HK-2 (cell line): Measurements from ENCODE around the gene NDUFC1.
"Not testable (repeated sequence)": the region's sequence is repeated elsewhere in the genome, so short reads cannot be mapped to it uniquely, and the experiment has no call there.

Source experiments
- DNase-seq: peaks from one replicate; pipeline ENCODE4 v3.0.0-alpha.2; 2018; ENCODE audit not compliant: unreplicated experiment

The NDUFC1 gene

DNA sequence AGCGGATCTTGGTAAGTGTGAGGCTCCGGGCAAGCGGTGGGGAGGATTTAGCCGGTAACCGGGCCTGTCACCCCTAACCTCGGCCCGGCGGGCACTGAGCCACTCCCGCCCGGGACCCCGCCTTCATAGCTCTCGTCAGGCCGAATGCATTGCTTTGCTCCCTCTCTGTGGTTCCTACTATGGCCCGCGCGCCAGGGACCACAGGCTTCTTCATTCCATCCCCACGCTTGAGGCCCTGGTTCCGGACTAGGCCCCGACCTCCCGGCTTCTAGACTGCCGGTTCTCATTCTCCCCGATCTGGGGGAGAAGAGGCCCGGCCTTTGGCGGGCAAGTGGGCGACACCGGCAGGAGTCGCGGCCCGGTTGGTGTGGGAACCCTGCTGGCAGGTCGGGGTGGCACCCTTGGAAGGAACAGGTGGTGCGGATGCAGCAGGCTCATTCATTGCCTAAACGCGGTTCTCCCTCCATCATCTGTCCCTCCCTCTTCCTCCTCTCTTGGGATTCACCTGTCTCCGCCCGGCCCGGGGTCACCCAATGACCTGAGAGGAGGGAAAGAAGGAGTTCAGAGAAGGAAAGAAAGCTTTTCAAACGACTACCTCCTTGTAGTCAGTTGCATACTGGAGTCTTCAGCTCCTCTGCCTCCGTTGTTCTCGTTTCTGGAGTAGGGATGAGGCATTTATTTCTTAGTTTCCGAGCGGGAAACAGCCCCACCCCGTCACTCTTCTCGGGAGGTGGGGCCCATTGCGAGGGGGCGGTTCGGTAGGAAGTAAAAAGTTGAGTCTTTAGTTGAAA lies at the start of gene NDUFC1:
Gene NDUFC1 (minus strand): TSS at position 657 of the 791 bp plus-strand sequence. CDS start 6,679 bp downstream, outside the sequence.
- peak; percentile 57 for DNase-seq

DNA sequence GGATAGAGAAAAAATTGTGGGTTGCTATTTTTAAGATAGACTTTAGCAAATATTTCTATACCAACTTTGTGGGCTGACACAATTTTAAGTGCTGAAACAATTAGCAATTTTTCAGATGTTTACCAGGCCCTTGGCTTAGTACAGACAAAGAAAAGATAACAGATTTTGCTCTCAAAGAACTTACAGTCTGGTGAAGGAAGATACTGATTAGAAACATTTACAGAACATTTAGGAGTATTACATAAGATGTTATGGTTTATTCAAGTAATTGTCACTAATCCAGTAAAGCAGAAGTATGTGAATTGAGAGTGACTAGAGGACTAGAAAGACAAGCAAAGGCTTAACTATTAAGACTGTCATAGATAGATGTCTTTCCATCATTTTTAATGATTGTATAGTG lies 35.3 kb upstream of the NDUFC1 start:
- no peak for DNase-seq

DNA sequence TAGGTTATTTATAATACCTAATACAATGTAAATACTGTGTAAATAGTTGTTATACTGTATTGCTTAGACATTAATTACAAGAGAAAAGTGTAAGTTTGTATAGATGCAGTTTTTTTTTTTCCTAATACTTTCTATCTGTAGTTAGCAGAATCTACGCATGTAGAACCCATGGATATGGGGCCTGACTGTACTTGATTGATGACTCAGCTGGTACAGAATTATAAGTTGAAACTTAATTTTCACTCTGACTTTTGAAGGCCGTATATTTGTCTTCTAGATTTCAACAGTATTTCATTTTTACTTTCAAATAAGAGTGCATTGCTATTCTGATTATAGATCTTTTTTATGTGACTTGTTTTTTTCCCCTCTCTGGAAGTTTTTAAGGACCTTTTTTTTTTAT lies 30.8 kb upstream of the NDUFC1 start:
- no peak for DNase-seq

DNA sequence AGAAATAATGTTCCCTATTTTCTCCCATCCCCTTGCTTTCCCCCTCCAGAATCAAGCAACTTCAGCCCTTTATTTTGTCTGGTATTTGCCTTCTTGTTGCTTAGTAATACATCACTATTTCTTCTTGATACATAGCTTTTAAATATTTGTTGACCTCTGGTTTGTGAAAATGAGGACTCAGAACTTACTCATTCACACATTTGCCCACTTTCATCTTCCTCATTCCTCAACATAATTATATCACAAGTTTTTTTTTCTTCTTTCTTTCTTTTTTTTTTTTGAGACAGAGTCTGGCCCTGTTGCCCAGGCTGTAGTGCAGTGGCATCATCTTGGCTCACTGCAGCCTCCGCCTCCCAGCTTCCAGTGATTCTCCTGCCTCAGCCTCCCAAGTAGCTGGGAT lies 28.9 kb upstream of the NDUFC1 start:
- DNase-seq, result no peak

DNA sequence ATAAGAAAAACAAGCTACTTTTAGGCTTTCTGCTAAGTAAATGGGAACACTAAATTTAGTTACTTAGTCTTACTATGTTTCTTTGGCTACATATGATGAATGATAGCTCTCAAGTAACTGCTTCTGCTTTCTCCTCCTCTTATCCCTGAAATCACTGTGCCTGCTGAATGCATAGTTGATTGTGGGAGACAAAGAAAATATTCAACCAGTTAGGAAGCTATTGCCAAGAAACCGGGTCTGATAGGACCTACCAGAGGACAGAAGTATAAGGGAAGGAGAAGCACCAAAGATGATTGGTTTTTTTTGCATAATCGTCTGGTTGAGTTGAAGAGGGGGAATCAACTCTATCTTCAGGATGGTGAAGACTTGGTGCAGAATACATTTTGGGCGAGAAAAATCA lies 28.0 kb upstream of the NDUFC1 start:
- DNase-seq, result no peak

DNA sequence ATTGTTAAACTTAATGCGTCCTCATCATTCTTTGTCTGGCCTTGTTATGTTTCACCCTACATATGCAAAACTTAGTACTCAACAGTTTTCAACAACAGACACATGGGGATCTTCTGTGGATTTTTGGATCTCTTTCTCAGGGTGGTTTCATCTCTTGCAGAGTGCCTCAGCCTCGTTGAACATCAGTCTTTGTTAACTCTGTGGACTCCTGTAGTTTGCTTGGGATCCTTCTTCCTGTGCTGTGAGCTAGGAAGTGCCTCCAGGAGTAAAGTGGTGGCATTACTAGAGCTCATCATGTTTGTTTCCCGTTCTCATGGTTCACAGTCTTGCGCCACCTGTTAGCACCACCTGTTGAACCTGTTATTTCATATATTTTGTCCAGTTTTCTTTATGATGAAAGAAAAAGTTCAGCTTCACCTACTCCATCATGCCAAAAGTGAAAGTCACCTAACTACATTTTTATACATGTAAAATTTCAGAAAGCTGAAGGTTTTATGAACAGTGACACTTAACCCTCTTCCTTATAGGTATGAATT lies 27.5 kb upstream of the NDUFC1 start:
- no peak for DNase-seq

DNA sequence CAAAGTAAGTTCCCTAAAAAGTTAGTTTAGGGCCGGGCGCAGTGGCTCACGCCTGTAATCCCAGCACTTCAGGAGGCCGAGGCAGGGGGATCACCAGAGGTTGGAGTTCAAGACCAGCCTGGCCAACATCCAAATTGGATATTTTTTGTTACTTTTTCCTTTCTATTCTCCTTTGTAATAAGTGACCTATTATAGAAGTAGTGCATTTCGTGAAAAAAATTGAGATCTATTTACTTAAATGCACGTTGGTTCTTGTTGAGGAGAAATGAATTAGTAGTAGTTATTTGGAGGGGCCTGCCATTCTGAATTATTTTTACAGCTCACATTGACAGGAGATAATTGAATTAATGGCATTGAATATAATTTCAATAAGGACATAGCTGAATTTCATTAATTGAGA lies 22.3 kb upstream of the NDUFC1 start:
- no peak for DNase-seq

DNA sequence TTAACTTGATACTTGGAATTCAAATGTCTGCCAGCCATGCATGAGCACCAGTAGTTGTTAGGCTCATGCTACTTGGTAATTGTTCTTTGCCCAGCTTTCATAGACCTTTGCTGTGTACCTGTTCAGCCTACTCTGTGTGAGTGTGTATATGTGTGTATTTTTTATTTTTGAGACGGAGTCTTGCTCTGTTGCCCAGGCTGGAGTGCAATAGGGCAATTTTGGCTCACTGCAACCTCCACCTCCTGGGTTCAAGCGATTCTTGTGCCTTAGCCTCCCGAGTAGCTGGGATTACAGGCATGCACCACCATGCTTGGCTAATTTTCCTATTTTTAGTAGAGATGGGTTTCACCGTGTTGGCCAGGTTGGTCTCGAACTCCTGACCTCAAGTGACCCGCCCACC lies 20.3 kb upstream of the NDUFC1 start:
- not testable (repeated sequence) for DNase-seq

DNA sequence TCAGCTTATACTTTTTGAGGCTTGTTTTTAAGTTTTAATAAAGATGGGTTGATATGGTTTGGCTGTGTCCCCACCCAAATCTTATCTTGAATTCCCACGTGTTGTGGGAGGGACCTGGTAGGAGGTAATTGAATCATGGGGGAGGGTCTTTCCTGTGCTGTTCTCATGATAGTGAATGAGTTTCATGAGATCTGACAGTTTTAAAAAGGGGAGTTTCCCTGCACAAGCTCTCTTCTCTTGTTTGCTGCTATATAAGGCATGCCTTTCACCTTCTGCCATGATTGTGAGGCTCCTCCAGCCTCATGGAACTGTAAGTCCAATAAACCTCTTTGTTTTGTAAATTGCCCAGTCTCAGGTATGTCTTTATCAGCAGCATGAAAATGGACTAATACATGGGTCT lies 19.8 kb upstream of the NDUFC1 start:
- DNase-seq, result not testable (repeated sequence)

DNA sequence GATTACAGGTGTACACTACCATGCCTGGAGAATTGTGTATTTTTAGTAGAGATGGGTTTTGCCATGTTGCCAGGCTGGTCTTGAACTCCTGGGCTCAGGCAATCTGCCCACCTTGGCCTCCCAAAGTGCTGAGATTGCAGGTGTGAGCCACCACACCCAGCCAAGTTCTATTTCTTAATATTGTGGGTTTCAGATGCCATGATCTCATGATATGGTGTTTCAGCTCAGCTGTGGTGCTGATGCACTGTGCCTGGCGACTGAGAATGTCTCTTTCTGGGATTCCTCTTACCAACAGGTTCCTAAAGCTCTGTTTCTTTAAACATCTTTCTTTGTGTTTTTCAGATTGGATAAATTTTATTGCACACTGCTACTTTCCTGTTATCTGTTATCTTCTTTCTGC lies 17.3 kb upstream of the NDUFC1 start:
- no peak for DNase-seq

DNA sequence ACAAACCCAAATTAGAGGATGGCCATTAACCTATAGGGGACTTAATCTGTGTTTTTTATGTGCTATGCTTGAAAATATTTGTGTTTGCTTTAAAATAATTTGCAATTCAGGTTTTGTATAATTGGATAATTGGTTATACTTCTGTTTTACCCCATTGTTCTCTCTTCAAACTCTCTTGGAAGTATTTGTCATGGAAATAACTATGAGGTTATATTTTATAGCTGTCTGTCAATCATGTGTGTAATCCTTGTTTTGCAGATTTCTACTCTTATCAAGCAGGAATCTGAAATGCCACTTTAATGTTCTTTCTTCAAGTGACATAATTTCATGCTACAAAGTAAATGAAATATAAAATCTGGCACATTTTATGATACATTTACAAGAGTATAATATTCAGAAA lies 15.4 kb upstream of the NDUFC1 start:
- DNase-seq, result no peak

DNA sequence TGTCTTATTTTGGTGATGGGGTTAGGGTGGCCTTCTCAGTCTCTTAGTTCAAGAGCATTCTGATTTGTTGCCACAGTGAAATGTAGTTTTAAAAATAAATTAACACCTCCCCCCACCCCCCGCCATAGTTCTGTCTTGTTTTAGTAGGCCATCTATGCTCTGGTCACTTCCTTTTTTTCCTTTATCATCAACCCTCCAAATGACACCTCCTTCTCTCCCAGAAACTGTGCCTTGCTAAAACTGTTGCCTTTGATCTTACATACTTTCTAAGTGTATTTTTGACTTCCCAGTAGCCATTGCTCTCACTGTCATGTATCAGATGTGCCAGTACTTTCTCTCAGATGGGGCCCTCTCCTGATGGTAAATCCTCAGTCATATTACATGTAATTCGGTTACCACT lies 14.5 kb upstream of the NDUFC1 start:
- no peak for DNase-seq

DNA sequence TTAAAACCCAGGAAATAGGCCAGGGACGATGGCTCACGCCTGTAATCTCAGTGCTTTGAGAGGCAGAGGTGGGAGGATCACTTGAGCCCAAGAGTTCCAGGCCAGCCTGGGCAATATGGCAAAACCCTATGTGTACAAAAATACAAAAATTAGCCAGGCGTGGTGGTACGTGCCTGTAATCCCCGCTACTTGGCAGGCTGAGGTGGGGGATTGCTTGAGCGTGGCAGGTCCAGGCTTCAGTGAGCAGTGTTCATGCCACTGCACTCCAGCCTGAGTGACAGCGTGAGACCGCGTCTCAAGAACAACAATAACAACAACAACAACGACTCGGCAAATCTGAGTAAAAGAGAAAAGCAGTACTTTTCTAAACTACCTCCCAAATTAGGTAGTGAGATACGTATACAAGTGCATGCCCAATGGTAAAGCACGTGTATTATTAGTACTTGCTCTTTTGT lies 13.0 kb upstream of the NDUFC1 start:
- DNase-seq, result no peak

DNA sequence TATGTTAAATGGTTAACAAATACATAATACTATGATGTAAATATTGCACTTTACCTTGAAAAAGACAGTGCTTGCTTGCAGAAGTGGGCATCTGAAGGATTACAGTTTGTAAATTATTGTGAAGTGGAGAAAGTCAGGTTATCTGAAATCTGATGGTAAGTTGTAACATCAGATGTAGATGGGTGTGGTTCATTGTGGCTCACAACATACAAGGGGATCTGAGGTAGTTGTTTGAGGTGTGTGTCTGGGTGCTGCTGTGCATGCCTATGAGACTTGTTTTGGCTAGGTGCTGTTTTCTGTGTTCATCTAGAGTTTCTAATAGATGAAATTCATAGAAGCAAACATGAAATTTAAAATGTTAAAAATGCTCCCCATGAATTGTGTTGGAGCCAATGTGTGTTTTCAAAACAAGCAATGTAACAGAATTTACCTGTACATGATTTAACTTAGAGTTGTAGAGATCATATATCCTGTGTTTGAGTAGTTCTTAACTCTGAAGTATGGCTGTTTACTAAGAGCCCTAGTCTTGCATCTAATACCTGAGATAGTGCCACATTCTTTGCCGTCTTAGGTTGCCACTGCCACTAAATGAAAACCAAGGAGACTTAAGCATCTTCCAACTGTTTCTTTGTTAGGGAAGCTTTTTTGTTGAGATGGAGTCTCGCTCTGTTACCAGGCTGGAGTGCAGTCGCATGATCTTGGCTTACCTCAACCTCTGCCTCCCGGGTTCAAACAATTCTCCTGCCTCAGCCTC lies 11.9 kb upstream of the NDUFC1 start:
- DNase-seq, result no peak

DNA sequence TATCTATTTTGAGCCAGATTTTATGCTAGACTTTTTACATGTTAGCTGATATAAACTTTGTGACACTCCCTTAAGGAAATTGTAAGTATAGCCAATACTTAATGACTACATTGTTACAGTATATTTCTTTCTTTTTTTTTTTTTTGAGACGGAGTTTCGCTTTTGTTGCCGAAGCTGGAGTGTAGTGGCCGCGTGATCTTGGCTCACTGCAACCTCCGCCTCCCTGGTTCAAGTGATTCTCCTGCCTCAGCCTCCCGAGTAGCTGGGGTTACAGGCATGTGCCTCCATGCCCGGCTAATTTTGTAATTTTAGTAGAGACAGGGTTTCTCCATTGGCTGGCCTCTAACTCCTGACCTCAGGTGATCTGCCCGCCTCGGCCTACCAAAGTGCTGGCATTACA lies 11.1 kb upstream of the NDUFC1 start:
- not testable (repeated sequence) for DNase-seq

DNA sequence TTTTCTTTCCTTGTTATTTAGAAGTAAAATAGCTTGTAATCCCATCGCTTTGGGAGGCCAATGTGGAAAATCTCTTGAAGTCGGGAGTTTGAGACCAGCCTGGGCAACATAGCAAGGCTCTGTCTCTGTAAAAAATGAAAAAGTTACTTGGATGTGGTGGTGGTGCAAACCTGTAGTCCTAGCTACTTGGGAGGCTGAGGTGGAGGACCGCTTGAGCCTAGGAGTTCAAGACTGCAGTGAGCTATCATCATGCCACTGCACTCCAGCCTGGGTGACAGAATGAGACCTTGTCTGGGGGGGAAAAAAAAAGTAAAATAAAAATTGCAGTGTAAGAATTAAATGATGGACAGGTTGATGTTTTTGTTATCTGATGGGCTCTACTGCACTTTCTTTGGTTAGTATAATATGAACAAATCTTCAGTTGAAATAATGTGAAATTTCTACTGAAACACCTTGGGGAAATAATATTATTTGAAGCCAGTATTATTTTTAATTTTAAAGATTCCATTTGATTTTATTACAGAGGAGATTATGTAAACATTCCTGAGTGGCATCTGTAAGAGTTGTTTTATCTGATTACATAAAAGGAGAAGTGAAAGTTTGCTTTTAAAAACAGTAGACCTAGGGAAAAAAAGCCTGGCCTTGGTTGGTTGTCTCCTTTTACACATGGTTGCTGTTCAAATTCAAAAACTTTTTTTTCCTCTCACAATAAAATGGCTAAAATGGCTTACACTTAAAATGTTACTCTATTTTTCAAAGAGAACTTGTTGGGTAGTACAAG lies 10.5 kb upstream of the NDUFC1 start:
- DNase-seq, result no peak

DNA sequence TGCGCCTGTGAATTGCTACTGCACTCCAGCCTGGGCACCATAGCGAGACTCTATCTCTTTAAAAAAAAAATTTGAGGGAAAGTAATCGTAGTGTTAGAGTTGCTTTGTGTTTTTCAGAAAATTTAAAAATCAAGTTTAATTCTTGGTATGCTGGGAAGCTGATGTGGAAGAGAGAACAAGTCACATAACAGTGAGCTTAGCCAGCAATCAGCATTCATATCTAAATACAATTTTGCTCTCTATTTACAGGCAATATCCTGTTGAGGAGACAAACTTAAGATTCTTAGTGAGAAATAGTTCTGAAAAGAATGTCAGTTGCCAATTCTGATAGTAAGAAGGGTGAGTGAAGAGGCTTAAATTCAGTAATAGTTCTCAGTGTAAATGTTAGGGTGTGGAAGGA lies 9.6 kb upstream of the NDUFC1 start:
- DNase-seq, result no peak

DNA sequence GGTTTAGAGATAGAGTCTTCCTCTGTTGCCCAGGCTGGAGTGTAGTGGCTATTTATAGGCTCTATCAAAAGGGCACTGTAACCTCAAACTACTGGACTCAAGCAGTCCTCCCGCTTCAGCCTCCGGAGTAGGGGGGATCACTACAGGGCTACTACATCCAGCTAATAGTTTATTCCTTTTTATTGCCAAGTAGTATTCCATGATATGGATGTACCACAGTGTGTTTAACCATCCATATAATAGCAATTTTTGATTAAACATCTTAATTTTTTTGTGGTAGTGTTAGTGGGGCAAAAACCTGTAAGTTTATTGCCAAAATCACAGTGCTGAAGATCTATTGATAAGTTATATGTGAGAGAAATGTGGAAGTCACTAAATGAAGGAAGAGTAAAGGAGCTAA lies 2.6 kb upstream of the NDUFC1 start:
- DNase-seq, result no peak

DNA sequence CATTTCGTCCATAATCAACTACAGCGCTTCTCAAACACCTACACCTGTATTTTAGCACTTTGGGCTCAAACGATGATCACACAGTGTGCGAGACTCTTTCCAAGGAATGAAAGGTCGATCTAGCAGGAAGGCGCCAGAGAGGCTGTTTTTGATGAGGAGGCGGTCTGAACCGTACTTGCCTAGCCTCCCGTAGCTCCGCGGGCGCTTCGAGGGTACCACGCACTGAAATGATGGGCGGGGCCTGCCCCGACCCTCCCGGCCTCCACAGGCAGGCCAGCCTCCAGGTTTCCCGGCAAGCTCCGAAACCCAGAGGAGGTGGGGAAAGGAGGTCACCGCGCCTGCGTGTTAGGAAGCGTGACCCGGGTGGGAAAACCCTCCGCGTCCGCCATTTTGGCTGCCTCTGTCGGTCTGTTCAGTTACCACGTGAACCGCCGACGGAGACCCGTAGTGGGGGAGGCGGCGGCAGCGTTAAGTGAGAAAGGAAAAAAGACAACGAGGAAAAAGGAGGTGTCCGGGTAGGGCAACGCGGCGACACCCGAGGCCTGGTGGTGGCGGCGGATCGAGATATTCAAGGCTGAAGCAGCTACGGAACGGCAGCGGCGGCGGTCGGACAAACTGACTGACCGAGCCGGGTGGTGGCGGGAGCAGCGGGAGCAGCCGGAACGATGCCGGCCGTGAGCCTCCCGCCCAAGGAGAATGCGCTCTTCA lies 1.0 kb downstream of the NDUFC1 start, which contains the start of gene NAA15:
Gene NAA15 (plus strand): TSS at position 393 of the 708 bp plus-strand sequence. CDS start 273 bp downstream, at position 666.
- peak; percentile 98 for DNase-seq

DNA sequence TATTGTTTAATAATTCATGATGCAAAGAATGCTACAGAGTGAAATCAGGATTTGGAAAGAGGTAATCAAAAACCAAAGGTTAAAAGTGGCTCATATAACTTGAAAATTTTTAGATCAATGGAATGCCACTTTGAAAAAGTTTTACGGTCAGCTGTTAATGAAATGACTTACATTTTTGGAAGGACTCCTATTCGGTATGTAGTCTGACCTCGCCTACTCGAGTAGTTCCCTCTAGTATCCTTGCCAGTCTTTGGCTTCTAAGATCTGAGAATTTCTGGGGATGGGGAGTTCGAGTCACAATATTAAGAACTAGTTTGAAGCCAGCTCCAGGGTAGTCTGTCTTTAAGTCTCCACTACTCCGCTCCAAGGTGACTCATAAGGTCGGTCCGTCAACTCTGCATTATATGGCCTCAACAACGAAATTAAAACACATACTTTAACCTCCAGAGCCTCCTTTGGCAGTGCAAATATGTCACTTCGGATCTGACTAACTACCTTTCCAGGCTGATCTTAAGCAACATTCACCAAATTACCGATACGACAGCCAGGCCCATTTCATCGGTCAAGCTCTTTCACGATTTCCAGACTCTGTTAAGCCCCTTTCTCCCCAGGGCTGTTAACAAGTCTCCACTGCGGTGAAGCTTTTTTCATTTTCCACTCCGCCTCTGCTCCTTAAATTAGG lies 1.7 kb downstream of the NDUFC1 start:
- no peak for DNase-seq

DNA sequence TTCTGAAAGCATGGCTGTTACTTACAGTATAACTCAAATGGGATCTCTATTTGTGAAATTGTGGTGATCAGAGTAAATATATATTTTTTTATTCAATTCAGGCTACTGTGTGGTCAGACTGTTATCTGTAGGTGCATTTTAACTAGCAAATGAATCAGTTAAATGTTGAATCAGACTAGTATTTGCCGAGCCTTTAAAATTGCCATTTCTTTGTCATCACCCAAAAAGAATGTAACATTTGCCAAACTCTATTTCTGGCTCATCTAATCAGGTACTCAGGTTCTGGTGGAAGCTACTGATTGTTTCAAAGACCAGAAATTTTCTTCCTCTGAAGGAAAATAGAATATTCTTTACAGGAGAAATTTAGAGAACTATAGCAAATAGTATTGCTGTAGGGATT lies 2.7 kb downstream of the NDUFC1 start:
- DNase-seq, result no peak
